ENCODE data around the gene KHK.
"Not testable (repeated sequence)": the region's sequence is repeated elsewhere in the genome, so short reads cannot be mapped to it uniquely, and the experiment has no call there.

The KHK gene

GRCh38 chr2:27097341-27097740, 10.8 kb downstream of the KHK start:
- no peak for DNase-seq

- DNase-seq = no peak
Observed at GRCh38 chr2:27099334-27099955, 12.9 kb downstream of the KHK start.

GRCh38 chr2:27100036-27100435, 13.5 kb downstream of the KHK start:
- DNase-seq = no peak

- no peak for DNase-seq
Observed at GRCh38 chr2:27102329-27102728, 15.8 kb downstream of the KHK start.

GRCh38 chr2:27105981-27106380, 19.4 kb downstream of the KHK start:
- no peak for DNase-seq

GRCh38 chr2:27108221-27108620, 21.6 kb downstream of the KHK start:
- DNase-seq = no peak

GRCh38 chr2:27109083-27109482, 22.5 kb downstream of the KHK start:
- DNase-seq = no peak

- DNase-seq = not testable (repeated sequence)
Observed at GRCh38 chr2:27110603-27111352, 24.2 kb downstream of the KHK start.

- DNase-seq = not testable (repeated sequence)
Observed at GRCh38 chr2:27111392-27112078, 25.0 kb downstream of the KHK start.

- DNase-seq = no peak
Observed at GRCh38 chr2:27115519-27115918, 28.9 kb downstream of the KHK start.

- DNase-seq = no peak
Observed at GRCh38 chr2:27117995-27118524, 31.5 kb downstream of the KHK start.

- DNase-seq = no peak
Observed at GRCh38 chr2:27118525-27119329, 32.2 kb downstream of the KHK start, which contains the start of gene CGREF1. Gene CGREF1, minus strand, starts transcription at chr2:27119128. Its CDS starts 14,762 bp downstream, at chr2:27104366.

GRCh38 chr2:27119330-27119670, 32.7 kb downstream of the KHK start:
- DNase-seq = not testable (repeated sequence)

- no peak for DNase-seq
Observed at GRCh38 chr2:27121906-27122305, 35.3 kb downstream of the KHK start.

- no peak for DNase-seq
Observed at GRCh38 chr2:27122791-27123190, 36.2 kb downstream of the KHK start.

- peak; percentile 69 for DNase-seq
Observed at GRCh38 chr2:27123302-27124150, 37.0 kb downstream of the KHK start, which contains the start of gene ABHD1. Gene ABHD1, plus strand, starts transcription at chr2:27123815. Its CDS starts 134 bp downstream, at chr2:27123949.

GRCh38 chr2:27125104-27125503, 38.5 kb downstream of the KHK start:
- no peak for DNase-seq

- DNase-seq = no peak
Observed at GRCh38 chr2:27126252-27126710, 39.7 kb downstream of the KHK start.

- DNase-seq = no peak
Observed at GRCh38 chr2:27127883-27128667, 41.5 kb downstream of the KHK start.

- no peak for DNase-seq
Observed at GRCh38 chr2:27128668-27129571, 42.3 kb downstream of the KHK start.

Measured in activated CD4-positive, CD25-positive, alpha-beta regulatory T cell treated with anti-CD3 and anti-CD28 coated beads, Interleukin-2, amount 50 U/mL, for 72 hours (primary cell).